ENCODE measurements around the gene TMEM109.
A peak's percentile ranks its signal among the peaks of the same experiment; 100 is the strongest.

The TMEM109 gene

GRCh38 chr11:60951904-60952741 lies 38.2 kb downstream of the TMEM109 start, which contains the start of gene SLC15A3:
TSS of gene SLC15A3 (minus strand) at chr11:60952176. CDS start at chr11:60951551, 625 bp downstream.
- Histone ChIP-seq H3K79me1 (ENCODE audit: low read depth, low read length) (peaks cover 2% of the 10 kb centered on the region), H2BK120ac (ENCODE audit: low read depth, low read length) (peak within 1 kb of the TSS; percentile 95), H2AFZ (ENCODE audit: low read length) (peak within 1 kb of the TSS; percentile 79), H4K91ac (ENCODE audit: low read depth, low read length, poor library complexity) (peak within 1 kb of the TSS; percentile 96), H3K36me3 (replicated peaks in 1 of 2; ENCODE audit: control insufficient read depth in 2 of 2, insufficient read depth in 2 of 2, low read length in 2 of 2) (no peaks in the 10 kb centered on the region), H3K23ac (ENCODE audit: low read depth, low read length, poor library complexity) (peak within 1 kb of the TSS; percentile 90), H2AK5ac (ENCODE audit: low read depth, low read length) (peak within 1 kb of the TSS; percentile 92), H3K14ac (ENCODE audit: low read length) (peak within 1 kb of the TSS; percentile 63), H3K18ac (ENCODE audit: low read length) (peak within 1 kb of the TSS; percentile 99), H2BK15ac (ENCODE audit: low read length) (peak within 1 kb of the TSS; percentile 88), H2BK12ac (ENCODE audit: low read length) (peak within 1 kb of the TSS; percentile 97), H2BK5ac (ENCODE audit: low read length) (peak within 1 kb of the TSS; percentile 85), H3K9ac (ENCODE audit: low read depth, low read length, poor library complexity) (peak within 1 kb of the TSS; percentile 83), H3K27me3 (ENCODE audit: control insufficient read depth in 3 of 3, insufficient read depth in 3 of 3, low read depth in 1 of 3, low read length in 3 of 3) (peaks cover 2 to 17% (median 3%) of the 10 kb centered on the region in 3 experiments), H3K4me3 (ENCODE audit: low read length in 2 of 2) (peak within 1 kb of the TSS; percentile 38 to 76), H4K8ac (ENCODE audit: low read depth, low read length) (peak within 1 kb of the TSS; percentile 99), H3K27ac (replicated peaks; ENCODE audit: low read length) (peak within 1 kb of the TSS; percentile 61), H3K4ac (ENCODE audit: low read length) (peak within 1 kb of the TSS; percentile 94), H3K9me3 (replicated peaks in 1 of 2; ENCODE audit: control insufficient read depth in 2 of 2, insufficient read depth in 1 of 2, low read depth in 1 of 2, low read length in 2 of 2) (no peaks in the 10 kb centered on the region), H3K4me1 (ENCODE audit: control insufficient read depth in 2 of 2, insufficient read depth in 1 of 2, low read depth in 1 of 2, low read length in 2 of 2) (peaks cover 19 to 21% of the 10 kb centered on the region in 2 donors), H3K4me2 (ENCODE audit: insufficient read depth, low read length, poor library complexity, severe bottlenecking) (peak within 1 kb of the TSS; percentile 60)
- no CpG with 5 or more reads among the region's 23 CpGs for whole genome bisulfite sequencing, 2 donors (ENCODE audit: extremely low coverage in 2 of 2, insufficient read length in 2 of 2, insufficient replicate concordance in 1 of 2)
- no peak for DNase-seq (ENCODE audit: low spot score)

- Histone ChIP-seq H2BK12ac (ENCODE audit: low read length) (no peak overlapping the region), H3K9ac (ENCODE audit: low read depth, low read length, poor library complexity) (no peak overlapping the region), H3K79me1 (ENCODE audit: low read depth, low read length) (peaks cover 2% of the 10 kb centered on the region), H3K36me3 (replicated peaks in 1 of 2; ENCODE audit: control insufficient read depth in 2 of 2, insufficient read depth in 2 of 2, low read length in 2 of 2) (no peaks in the 10 kb centered on the region), H3K9me3 (replicated peaks in 1 of 2; ENCODE audit: control insufficient read depth in 2 of 2, insufficient read depth in 1 of 2, low read depth in 1 of 2, low read length in 2 of 2) (no peaks in the 10 kb centered on the region), H4K8ac (ENCODE audit: low read depth, low read length) (no peak overlapping the region), H2BK5ac (ENCODE audit: low read length) (peak overlapping the region; percentile 75), H3K4me1 (ENCODE audit: control insufficient read depth in 2 of 2, insufficient read depth in 1 of 2, low read depth in 1 of 2, low read length in 2 of 2) (peaks cover 16 to 17% of the 10 kb centered on the region in 2 donors), H3K4me3 (ENCODE audit: low read length in 2 of 2) (no peak overlapping the region), H4K91ac (ENCODE audit: low read depth, low read length, poor library complexity) (no peak overlapping the region), H3K18ac (ENCODE audit: low read length) (peak overlapping the region; percentile 95), H2BK15ac (ENCODE audit: low read length) (peak overlapping the region; percentile 88), H2BK120ac (ENCODE audit: low read depth, low read length) (no peak overlapping the region), H3K27me3 (ENCODE audit: control insufficient read depth in 3 of 3, insufficient read depth in 3 of 3, low read depth in 1 of 3, low read length in 3 of 3) (peaks cover 2 to 17% (median 3%) of the 10 kb centered on the region in 3 experiments), H3K4me2 (ENCODE audit: insufficient read depth, low read length, poor library complexity, severe bottlenecking) (no peak overlapping the region), H3K14ac (ENCODE audit: low read length) (no peak overlapping the region), H2AFZ (ENCODE audit: low read length) (peak overlapping the region; percentile 79), H3K27ac (replicated peaks; ENCODE audit: low read length) (no peak overlapping the region), H3K4ac (ENCODE audit: low read length) (no peak overlapping the region), H2AK5ac (ENCODE audit: low read depth, low read length) (peak overlapping the region; percentile 43), H3K23ac (ENCODE audit: low read depth, low read length, poor library complexity) (no peak overlapping the region)
- WGBS, 2 donors (ENCODE audit: extremely low coverage in 2 of 2, insufficient read length in 2 of 2, insufficient replicate concordance in 1 of 2) = no CpG with 5 or more reads among the region's 3 CpGs
- no peak for DNase-seq (ENCODE audit: low spot score)
These were observed 38.8 kb downstream of the TMEM109 start for GRCh38 chr11:60952742-60953170.

GRCh38 chr11:60953781-60954180 lies 39.8 kb downstream of the TMEM109 start:
- no peak overlapping the region for H2BK15ac ChIP-seq (ENCODE audit: low read length)
- peak overlapping the region; percentile 59 for H2AFZ ChIP-seq (ENCODE audit: low read length)
- no peak for DNase-seq (ENCODE audit: low spot score)
- H3K4ac ChIP-seq (ENCODE audit: low read length) = no peak overlapping the region
- H3K4me2 ChIP-seq (ENCODE audit: insufficient read depth, low read length, poor library complexity, severe bottlenecking) = no peak overlapping the region
- no CpG with 5 or more reads among the region's 6 CpGs for WGBS, 2 donors (ENCODE audit: extremely low coverage in 2 of 2, insufficient read length in 2 of 2, insufficient replicate concordance in 1 of 2)
- H4K91ac ChIP-seq (ENCODE audit: low read depth, low read length, poor library complexity) = no peak overlapping the region
- no peak overlapping the region for H3K4me3 ChIP-seq (ENCODE audit: low read length in 2 of 2)
- no peak overlapping the region for H3K27ac ChIP-seq (replicated peaks; ENCODE audit: low read length)
- no peak overlapping the region for H2BK5ac ChIP-seq (ENCODE audit: low read length)
- no peak overlapping the region for H4K8ac ChIP-seq (ENCODE audit: low read depth, low read length)
- H3K79me1 ChIP-seq (ENCODE audit: low read depth, low read length) = peaks cover 2% of the 10 kb centered on the region
- H3K9ac ChIP-seq (ENCODE audit: low read depth, low read length, poor library complexity) = no peak overlapping the region
- H3K14ac ChIP-seq (ENCODE audit: low read length) = no peak overlapping the region
- no peak overlapping the region for H2AK5ac ChIP-seq (ENCODE audit: low read depth, low read length)
- no peak overlapping the region for H3K18ac ChIP-seq (ENCODE audit: low read length)
- H3K9me3 ChIP-seq (replicated peaks in 1 of 2; ENCODE audit: control insufficient read depth in 2 of 2, insufficient read depth in 1 of 2, low read depth in 1 of 2, low read length in 2 of 2) = no peaks in the 10 kb centered on the region
- no peak overlapping the region for H2BK120ac ChIP-seq (ENCODE audit: low read depth, low read length)
- H3K27me3 ChIP-seq (ENCODE audit: control insufficient read depth in 3 of 3, insufficient read depth in 3 of 3, low read depth in 1 of 3, low read length in 3 of 3) = peaks cover 2 to 17% (median 3%) of the 10 kb centered on the region in 3 experiments
- H3K36me3 ChIP-seq (replicated peaks in 1 of 2; ENCODE audit: control insufficient read depth in 2 of 2, insufficient read depth in 2 of 2, low read length in 2 of 2) = no peaks in the 10 kb centered on the region
- peaks cover 10 to 11% of the 10 kb centered on the region in 2 donors for H3K4me1 ChIP-seq (ENCODE audit: control insufficient read depth in 2 of 2, insufficient read depth in 1 of 2, low read depth in 1 of 2, low read length in 2 of 2)
- no peak overlapping the region for H2BK12ac ChIP-seq (ENCODE audit: low read length)
- no peak overlapping the region for H3K23ac ChIP-seq (ENCODE audit: low read depth, low read length, poor library complexity)

GRCh38 chr11:60954421-60954820 lies 40.5 kb downstream of the TMEM109 start:
- DNase-seq (ENCODE audit: low spot score) = no peak
- no CpG with 5 or more reads among the region's 5 CpGs for WGBS, 2 donors (ENCODE audit: extremely low coverage in 2 of 2, insufficient read length in 2 of 2, insufficient replicate concordance in 1 of 2)

More at GRCh38 chr11:60954421-60954820, 40.5 kb downstream of the TMEM109 start:
- H3K4me3 ChIP-seq (ENCODE audit: low read length in 2 of 2) = no peak overlapping the region
- no peak overlapping the region for H3K27ac ChIP-seq (replicated peaks; ENCODE audit: low read length)
- H3K14ac ChIP-seq (ENCODE audit: low read length) = no peak overlapping the region
- H3K9me3 ChIP-seq (replicated peaks in 1 of 2; ENCODE audit: control insufficient read depth in 2 of 2, insufficient read depth in 1 of 2, low read depth in 1 of 2, low read length in 2 of 2) = no peaks in the 10 kb centered on the region
- H4K91ac ChIP-seq (ENCODE audit: low read depth, low read length, poor library complexity) = no peak overlapping the region
- H3K4me1 ChIP-seq (ENCODE audit: control insufficient read depth in 2 of 2, insufficient read depth in 1 of 2, low read depth in 1 of 2, low read length in 2 of 2) = peaks cover 10 to 11% of the 10 kb centered on the region in 2 donors
- no peak overlapping the region for H3K18ac ChIP-seq (ENCODE audit: low read length)
- no peak overlapping the region for H2BK120ac ChIP-seq (ENCODE audit: low read depth, low read length)
- H2BK5ac ChIP-seq (ENCODE audit: low read length) = no peak overlapping the region
- no peak overlapping the region for H3K4ac ChIP-seq (ENCODE audit: low read length)
- H3K9ac ChIP-seq (ENCODE audit: low read depth, low read length, poor library complexity) = no peak overlapping the region
- no peak overlapping the region for H2AFZ ChIP-seq (ENCODE audit: low read length)
- H2BK15ac ChIP-seq (ENCODE audit: low read length) = peak overlapping the region; percentile 1
- no peaks in the 10 kb centered on the region for H3K36me3 ChIP-seq (replicated peaks in 1 of 2; ENCODE audit: control insufficient read depth in 2 of 2, insufficient read depth in 2 of 2, low read length in 2 of 2)
- H3K4me2 ChIP-seq (ENCODE audit: insufficient read depth, low read length, poor library complexity, severe bottlenecking) = no peak overlapping the region
- peaks cover 2 to 17% (median 3%) of the 10 kb centered on the region in 3 experiments for H3K27me3 ChIP-seq (ENCODE audit: control insufficient read depth in 3 of 3, insufficient read depth in 3 of 3, low read depth in 1 of 3, low read length in 3 of 3)
- H3K79me1 ChIP-seq (ENCODE audit: low read depth, low read length) = peaks cover 2% of the 10 kb centered on the region
- H2AK5ac ChIP-seq (ENCODE audit: low read depth, low read length) = no peak overlapping the region
- H3K23ac ChIP-seq (ENCODE audit: low read depth, low read length, poor library complexity) = no peak overlapping the region
- no peak overlapping the region for H4K8ac ChIP-seq (ENCODE audit: low read depth, low read length)
- no peak overlapping the region for H2BK12ac ChIP-seq (ENCODE audit: low read length)

Data from neuronal stem cell (in vitro differentiated cells).